ENCODE results near the gene CD33. TPM values are rescaled to one million over a fixed set of nuclear protein-coding genes. Genes with fewer than 3 reads are reported as not detected.
A peak's percentile ranks its signal among the peaks of the same experiment; 100 is the strongest.

The CD33 gene
- total RNA-seq, 1 experiment from 2014 or later = 21.8 TPM

DNA sequence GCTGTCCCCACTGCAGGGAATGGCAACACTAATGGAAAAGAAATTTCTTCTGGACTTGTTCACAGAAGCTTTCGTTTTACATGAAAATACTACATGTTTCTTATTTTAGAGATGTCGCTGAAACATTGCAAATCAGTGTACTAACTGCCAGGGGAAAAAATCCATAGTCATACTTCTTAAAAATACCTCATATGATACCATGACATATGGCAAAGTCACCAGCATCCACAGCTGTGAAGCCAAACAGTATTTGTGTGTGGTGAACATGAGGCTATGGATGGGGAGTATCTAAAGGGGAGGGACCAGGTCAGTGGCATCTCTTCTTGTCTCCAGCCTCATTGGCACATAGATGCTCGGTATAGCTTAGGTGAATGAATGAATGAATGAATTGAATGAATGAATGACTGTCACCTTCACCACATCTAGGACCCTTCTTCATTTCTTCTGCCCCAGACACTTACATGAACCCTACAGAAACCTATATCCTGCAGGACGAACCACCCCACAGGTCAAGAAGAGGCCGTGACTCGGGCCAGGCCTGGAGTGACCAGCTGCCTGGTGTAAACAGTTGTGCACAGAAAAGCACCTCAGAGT lies 14.6 kb upstream of the CD33 start:
- no peak for DNase-seq (ENCODE audit: low read depth)

DNA sequence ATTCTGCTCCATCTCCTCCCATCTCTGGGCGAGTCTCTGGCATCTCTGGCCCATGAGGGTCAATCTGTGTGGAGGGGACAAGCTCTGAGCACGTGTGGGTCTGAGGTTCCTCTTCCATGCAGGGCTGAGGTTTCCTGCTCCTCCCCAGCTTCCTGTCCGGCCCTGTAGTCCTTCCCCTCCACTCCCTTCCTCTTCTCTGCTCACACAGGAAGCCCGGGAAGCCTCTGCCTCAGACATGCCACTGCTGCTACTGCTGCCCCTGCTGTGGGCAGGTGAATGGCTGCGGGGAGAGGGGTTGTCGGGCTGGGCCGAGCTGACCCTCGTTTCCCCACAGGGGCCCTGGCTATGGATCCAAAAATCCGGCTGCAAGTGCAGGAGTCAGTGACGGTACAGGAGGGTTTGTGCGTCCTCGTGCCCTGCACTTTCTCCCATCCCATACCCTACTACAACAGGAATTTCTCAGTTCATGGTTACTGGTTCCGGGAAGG lies 14.0 kb upstream of the CD33 start:
- peak; percentile 62 for DNase-seq (ENCODE audit: low read depth)

DNA sequence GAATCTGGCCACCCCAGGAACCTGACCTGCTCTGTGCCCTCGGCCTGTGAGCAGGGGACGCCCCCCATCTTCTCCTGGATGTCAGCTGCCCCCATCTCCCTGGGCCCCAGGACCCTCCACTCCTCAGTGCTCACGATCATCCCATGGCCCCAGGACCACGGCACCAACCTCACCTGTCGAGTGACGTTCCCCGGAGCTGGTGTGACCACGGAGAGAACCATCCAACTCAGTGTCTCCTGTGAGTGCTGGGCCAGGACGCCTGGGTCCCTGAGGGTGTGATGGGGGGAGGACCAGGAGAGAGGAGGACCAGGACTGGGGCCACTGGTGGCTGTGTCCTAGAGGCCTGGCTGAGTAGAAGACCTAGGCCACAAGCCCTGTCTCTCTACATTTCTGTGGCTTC lies 13.0 kb upstream of the CD33 start:
- DNase-seq (ENCODE audit: low read depth) = no peak

DNA sequence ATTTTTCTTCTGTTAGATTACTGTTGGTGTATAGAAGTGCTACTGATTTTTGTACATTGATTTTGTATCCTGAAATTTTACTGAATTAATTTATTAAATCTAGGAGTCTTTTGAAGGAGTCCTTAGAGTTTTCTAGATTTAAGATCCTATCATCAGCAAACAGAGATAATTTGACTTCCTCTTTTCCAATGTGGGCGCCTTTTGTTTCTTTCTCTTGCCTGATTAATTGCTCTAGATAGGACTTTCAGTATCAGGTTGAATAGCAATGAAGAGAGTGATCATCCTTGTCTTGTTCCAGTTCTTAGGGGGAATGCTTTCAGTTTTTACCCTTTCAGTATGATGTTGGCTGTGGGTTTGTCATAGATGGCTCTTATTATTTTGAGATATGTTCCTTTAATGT lies 5.6 kb upstream of the CD33 start:
- DNase-seq (ENCODE audit: low read depth) = no peak

DNA sequence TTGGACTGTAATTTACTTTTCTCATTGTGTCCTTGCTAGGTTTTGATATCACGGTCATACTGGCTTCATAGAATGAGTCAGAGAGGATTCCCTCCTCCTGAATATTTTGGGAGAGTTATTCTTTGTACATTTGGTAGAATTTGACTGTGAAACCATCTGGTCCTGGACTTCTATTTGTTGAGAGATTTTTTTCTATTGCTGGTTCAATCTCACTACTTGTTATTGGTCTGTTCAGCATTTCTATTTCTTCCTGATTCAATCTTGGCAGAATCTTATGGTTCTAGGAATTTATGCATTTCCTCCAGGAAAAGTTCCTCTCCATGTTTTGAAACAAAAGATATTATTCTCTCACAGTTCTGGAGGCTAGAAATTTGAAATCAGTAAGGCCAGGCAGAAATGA lies 4.9 kb upstream of the CD33 start:
- no peak for DNase-seq (ENCODE audit: low read depth)

DNA sequence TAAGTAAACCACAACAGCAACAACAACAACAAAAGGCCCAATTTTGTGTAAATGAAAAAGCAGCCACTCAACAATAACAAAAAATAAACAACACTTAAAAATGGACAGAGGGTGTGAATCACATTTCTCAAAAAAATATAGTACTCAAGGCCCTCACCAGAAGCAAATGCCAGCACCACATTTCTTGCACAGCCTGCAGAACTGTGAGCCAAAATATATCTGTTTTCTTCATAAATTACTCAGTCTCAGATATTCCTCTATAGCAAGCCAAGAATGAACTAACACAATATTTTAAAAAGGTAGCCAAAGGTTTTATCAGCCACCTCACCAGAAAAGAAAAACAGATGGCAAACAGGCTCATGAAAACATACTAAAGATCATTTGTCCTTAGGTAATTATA lies 3.9 kb upstream of the CD33 start:
- DNase-seq (ENCODE audit: low read depth) = no peak

DNA sequence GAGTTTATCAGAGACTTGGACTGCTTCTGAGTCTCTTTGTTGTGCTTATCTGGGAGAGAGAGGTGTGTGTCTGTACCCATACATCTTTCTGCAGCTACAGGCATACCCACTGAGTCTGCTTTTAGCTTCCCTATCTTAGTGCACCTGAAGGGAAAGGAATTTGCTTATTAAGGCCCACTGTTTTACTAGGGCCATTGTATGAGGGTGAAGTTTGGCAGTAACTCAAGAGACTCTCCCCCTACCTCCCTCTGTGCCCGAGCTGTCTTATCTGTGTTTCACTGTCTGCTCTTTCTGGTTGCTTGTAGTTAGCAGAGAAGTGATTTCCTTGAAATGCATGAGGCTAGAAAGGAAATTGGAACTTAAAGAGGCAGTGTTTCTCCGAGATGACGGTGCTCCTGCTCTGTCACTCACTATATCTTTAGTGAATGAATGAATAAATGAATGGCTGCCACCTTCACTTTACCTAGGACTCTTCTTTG lies 678 bp upstream of the CD33 start:
- no peak for DNase-seq (ENCODE audit: low read depth)

DNA sequence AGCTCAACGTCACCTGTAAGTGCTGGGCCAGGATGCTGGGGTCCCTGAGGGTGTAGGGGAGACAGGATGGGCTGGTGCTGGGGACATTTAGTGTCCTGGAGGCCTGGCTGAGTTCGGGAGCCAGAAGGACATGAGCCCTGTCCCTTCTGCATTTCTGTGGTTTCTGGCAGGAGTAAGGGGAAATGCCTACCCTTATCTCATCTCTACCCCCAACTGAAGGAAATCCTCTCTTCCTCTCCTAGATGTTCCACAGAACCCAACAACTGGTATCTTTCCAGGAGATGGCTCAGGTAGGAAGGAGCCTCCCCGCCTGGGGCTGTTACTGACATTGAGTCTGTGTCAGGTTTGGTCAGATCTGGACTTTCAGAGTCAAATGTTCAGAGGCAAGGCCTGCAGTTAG lies 1.2 kb downstream of the CD33 start:
- DNase-seq (ENCODE audit: low read depth) = no peak

DNA sequence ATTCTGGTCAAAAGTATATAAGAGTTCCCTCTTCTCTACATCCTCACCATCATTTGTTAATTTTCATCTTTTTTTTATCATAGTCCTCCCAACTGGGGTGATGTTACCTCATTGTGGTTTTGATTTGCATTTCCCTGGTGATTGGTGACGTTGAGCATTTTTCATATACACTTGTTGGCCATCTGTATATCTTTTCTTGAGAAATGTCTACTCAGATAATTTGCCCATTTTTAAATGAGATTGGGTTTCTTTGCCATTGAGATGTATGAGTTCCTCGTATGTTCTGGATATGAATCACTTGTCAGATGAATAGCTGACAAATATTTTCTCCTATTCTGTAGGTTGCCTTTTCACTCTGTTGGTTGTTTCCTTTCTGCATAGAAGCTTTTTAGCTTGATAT lies 2.4 kb downstream of the CD33 start:
- no peak for DNase-seq (ENCODE audit: low read depth)

DNA sequence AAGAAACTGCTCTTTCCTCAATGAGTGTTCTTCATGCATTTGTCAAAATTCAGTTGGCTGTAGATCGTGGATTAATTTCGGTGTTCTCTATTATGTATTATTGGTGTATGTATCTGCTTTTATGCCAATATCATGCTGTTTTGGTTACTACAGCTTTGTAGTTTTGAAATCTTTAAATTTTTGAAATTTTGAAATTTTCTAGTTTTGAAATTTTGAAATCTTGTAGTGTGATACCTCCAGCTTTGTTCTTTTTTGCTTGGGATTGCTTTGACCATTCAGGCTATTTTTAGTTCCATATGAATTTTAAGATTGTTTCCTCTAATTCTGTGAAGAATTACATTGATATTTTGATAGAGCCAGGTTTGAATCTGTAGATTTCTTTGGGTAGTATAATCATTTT lies 3.1 kb downstream of the CD33 start:
- no peak for DNase-seq (ENCODE audit: low read depth)

DNA sequence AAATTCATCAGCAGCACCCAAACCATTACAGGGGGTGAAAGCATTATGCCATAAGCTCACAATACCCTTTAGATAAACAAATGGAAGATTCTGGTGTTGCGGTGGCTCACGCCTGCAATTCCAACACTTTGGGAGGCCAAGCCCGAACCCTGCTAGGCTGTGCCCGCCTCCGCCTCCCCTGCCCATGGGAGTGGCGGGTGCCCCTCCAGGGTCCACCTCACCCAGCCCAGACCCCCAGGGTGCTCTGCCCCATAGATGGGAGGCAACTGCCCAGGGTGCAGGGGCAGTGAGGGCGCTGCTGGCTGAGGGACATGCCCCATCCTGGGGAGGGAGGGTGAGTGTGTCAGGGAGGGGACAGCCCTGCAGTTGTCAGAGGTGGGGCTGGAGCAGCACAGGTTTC lies 16.0 kb downstream of the CD33 start:
- DNase-seq (ENCODE audit: low read depth) = no peak

DNA sequence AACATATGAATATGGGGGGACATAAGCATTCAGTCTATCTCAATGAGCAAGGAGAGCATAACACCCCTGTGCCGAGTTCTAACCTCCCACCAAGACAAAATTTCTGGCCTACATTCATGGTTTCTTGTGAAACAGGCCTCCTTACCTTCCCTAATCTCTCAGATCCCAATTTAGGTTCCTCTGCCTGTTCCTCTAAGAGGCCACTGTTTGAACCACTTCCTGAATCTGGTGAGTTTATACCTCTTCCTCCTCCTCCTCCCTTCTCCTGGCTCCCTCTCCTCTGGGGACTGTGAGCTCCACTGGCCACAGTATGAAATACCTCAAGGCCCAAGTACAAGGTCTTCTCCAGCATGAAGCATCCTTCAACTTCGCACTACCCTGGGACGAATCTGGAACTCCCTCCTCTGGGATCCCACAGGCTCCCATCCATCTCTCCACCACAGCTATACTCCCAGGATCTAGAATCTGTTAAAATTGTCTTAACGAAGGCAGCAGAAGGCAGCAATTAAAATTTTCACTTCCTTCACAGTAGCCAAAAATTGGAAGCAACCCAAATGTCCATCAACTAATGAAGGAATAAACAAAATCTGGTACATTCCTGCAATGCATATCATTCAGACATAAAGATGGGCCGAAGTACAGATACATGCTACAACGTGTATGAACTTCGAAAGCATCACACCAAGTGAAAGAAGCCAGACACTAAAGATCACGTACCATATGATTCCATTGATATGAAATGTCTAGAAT lies 18.2 kb downstream of the CD33 start:
- no peak for DNase-seq (ENCODE audit: low read depth)

DNA sequence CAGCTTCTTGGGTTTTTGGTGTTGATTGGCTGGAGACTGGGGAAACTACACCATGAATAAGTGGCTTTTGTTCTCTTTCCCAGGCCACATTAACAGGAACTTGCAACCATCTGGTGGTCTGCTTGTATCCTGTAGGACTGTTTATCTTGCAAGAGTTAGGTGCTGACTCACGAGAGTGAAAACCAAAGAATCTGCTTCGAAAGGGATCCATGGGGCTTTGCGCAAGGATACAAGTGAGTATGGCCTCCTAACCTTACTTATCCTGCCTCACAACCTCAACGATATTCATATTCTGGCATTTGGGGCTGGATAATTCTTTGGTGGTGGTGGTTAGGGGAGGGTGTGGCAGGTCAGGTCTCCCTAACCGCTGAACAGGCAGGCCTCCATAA lies 21.3 kb downstream of the CD33 start:
- DNase-seq (ENCODE audit: low read depth) = peak; percentile 88

DNA sequence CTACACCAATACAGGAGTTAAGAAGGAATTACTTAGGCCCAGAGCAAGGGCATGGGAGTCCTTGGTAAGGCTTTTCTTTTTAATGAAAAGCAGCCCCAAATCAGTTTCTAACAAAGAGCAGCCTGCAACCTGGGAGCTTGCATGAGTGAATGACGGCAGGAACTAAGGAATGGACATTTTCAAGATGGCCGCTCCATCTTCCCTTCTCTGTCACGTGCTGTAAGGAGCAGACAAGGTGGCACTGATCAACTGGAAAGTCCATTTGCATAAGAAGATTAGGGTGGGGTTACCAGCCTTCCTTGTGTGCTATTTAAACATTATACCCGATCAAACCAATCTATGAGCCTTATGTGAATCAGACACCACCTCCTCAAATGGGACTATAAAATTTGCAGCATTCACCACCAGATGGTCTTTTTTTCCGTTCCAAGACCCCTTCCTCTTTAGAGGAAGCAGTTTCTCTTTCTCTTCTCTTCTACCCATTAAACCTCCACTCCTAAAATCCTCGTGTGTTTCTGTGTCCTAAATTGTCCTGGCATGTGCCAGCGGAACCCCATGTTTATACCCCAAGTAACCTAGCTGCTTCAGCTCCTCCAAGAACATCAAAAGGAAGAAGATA lies 23.2 kb downstream of the CD33 start:
- no peak for DNase-seq (ENCODE audit: low read depth)

DNA sequence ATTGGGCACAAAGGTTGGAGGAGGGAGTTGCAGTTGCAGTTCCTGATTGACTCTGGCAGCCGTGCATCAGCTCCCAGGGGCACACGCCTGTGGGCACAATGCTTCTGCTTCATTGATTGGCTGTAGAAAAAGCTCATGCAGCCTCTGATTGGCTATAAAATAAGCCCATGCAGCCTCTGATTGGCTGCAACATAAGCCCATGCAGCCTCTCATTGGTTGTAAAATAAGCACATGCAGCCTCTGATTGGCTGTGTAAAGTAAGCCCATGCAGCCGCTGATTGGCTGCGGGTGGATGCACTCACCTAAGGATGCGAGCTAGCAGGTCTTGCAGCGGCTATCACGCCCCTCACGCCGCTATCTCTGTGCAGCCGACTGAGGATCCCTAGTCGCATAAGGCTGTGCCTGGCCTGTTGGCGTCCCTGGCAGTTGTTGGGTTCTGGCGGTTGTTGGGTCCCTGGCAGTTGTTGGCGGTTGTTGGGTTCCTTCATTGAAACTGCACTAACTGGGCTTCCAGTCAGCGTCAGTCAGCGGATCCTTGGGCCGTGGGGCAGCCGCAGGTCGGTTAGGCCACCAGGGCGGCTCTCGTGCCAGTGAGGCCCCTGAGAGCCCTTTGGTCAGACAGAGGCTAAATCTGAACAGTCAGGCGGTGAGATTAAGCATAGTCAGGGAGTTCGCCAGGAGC lies 26.0 kb downstream of the CD33 start, which contains the start of gene SIGLECL1:
SIGLECL1 (plus strand) TSS at position 295 of the 682 bp plus-strand sequence. CDS start 12,993 bp downstream, outside the sequence.
- peak; percentile 13 for DNase-seq (ENCODE audit: low read depth)

DNA sequence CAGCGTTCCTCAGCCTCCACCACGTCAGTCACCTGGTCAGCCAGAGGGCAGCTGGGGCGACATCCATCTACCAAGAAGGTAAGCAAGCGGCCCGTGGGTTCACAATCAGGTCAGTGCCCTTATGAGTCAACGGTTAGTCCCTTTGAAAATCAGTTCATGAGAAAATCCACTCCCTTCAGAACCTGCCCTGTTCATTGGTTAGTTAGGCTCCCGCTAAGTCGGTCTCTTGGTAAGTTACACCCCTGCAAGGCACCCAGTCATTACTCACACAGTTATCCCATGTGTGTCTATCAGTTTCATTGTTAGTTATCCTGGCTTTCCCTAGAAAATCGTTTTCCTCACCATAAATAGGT lies 26.6 kb downstream of the CD33 start:
- DNase-seq (ENCODE audit: low read depth) = peak; percentile 35

DNA sequence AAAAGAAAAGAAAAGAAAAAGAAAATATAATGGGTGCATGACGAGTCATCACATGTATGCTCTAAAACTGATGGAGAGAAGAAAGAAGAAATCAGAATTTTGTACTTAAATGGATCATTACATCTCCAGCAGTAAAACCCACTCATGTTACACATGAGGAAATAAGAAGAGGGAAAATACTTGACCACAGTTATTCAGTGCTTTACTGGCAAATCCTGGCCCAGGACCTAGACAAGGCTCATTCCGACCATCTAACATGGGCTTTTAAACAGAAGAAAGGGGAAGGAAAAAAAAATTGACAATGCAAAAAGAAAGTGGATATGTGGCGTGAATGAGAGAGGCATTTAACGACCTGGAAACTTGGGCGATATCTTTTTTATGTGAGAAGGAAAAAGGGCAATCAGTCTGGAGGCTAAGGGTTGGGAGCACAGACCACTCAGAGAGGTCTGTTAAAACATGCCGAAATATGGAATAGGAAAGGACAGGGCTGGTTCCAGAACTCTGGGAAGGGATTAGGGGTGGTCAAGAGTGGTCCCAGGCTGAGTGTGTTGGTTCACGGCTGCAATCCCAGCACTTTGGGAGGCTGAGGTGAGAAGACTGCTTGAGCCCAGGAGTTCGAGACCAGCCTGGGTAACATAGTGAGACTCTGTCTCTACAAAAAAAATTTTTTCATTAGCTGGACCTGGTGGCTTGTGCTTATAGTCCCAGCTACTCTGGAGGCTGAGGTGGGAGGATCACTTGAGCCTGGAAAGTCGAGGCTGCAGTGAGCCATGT lies 27.6 kb downstream of the CD33 start:
- DNase-seq (ENCODE audit: low read depth) = no peak

DNA sequence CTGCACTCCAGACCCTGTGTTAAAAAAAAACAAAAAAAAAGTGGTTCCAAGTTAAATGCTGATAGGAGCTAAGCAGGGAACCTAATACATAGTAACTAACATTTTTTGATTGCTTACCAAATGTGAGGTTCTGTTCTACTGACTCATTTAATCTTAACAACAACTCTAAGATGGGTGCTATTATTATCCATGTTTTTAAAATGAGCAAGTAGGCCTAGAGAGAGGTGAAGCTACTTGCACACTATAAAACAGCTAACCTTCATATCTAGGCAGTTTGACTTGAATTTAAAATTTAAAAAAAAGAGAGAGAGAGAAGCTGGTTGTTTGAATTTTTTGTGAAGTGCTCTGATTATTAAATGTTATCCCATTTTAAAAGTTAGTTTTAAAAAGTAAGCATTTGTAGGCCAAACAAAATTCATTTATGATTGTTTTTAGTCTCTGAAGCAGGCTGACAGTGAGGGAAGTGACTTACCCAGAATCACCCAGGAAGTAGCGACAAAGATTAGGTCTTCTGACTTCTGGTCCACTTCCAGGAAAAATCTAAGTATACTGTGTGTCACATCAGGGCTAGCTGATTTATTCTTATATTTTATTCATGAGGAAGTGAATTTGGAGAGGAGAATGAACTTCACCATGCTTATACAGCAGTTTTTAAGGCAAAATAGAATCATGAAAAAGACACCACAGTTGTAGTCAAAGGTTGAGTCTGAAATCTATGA lies 28.4 kb downstream of the CD33 start:
- no peak for DNase-seq (ENCODE audit: low read depth)

DNA sequence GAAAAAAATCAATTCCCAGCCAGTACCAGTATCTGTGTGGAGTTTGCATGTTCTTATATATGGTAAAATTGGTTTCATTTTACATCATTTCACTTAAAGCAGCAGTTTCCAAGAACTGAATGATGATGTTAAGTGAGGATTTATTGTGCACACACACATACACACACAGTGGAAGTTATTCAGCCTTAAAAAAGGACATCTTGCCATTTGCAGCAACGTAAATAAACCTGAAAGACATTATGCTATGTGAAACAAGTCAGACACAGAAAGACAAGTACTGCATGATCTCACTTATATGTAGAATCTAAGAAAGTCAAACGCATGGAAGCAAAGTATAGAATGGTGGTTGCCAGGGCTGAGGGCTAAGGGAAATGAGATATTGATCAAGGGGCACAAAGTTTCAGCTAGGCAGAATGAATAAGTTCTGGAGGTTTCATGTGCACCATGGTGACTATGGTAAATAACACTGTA lies 31.3 kb downstream of the CD33 start:
- DNase-seq (ENCODE audit: low read depth) = no peak

DNA sequence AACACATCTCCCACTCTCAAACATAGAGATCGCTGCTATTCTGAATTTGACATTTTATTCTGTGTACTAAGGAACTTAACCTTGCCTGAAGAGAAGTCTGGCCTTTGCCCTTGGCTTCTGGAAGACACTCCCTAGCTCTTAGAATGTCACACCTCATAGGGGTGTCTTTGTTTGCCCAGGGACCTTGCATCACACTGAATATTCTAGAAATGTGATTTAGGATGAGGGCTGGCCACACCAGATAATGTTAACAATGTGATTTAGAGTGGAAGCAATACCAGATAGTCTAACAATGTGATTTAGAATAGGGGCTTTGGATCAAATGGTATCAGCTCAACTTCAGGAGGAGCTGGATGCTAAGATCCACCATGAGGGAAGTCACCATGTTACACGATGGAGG lies 32.6 kb downstream of the CD33 start:
- no peak for DNase-seq (ENCODE audit: low read depth)
